Endothelial cell of umbilical vein (primary cell): ENCODE results near the gene SRSF9. TPM values are rescaled to one million over a fixed set of nuclear protein-coding genes. Genes with fewer than 3 reads are reported as not detected.
"Not testable (repeated sequence)": the region's sequence is repeated elsewhere in the genome, so short reads cannot be mapped to it uniquely, and the experiment has no call there.

ENCODE experiments used
- Bru-seq: library from RNA; stranded (reverse); fragments of 400-500 nt; gene quantifications from one replicate; lab custom pipeline; 2021; lab: Mats Ljungman, UMichigan
- BruChase-seq, 2 experiments: library from RNA; stranded (reverse); fragments of 400-500 nt; gene quantifications; one replicate each; lab custom pipeline; 2021; lab: Mats Ljungman, UMichigan
- BruUV-seq: library from RNA; stranded (reverse); fragments of 400-500 nt; replicated peaks from 2 replicates; lab custom pipeline; 2021; lab: Mats Ljungman, UMichigan
- CTCF ChIA-PET: fragments of 300-600, 350-600 bp; sonication (Branson Sonifier 250); formaldehyde crosslinking; loops from one replicate; lab custom pipeline; 2021; ENCODE audit warnings: antibody characterized with exemption, inconsistent platforms; lab: Charles Lee
- POLR2A ChIA-PET: fragments of 300-600, 350-600 bp; sonication (Branson Sonifier 250); formaldehyde crosslinking; loops from one replicate; lab custom pipeline; 2021; ENCODE audit warnings: antibody characterized with exemption, inconsistent platforms; lab: Charles Lee
- DNase-seq: peaks from one replicate; pipeline ENCODE4 v3.0.0-alpha.2; 2011; ENCODE audit warnings: low read depth, low spot score
- FAIRE-seq: peaks from 2 replicates; lab custom pipeline; 2011; peaks lifted over from hg19 to GRCh38; lab: Jason Lieb, UNC
- H2AFZ ChIP-seq: 2 replicates; pipeline ENCODE4 v1.6.0; 2012; ENCODE audit warnings: low read depth, low read length, control low read depth, inconsistent platforms
- H3K27ac ChIP-seq: 2 replicates; pipeline ENCODE4 v1.5.1; 2011; ENCODE audit warnings: low read depth, mild to moderate bottlenecking, control low read depth, low read length, moderate library complexity; ENCODE audit not compliant: insufficient read depth
- H3K27me3 ChIP-seq, 2 experiments: 2 replicates each; pipeline versions ENCODE4 v1.6.0 to v1.6.1; 2011; ENCODE audit warnings: low read length in 2 of 2, mixed read lengths in 1 of 2; ENCODE audit not compliant: control insufficient read depth in 2 of 2, insufficient read depth in 2 of 2
- H3K36me3 ChIP-seq, 2 experiments: 2 replicates in 1 of 2; 3 replicates in 1 of 2; pipeline ENCODE4 v1.5.1; 2011; ENCODE audit warnings: low read length in 2 of 2, mild to moderate bottlenecking in 1 of 2, moderate library complexity in 1 of 2; ENCODE audit not compliant: control insufficient read depth in 2 of 2, insufficient read depth in 2 of 2; ENCODE audit errors: extremely low read depth in 1 of 2
- H3K4me1 ChIP-seq: 3 replicates; pipeline ENCODE4 v1.5.1; 2011; ENCODE audit warnings: mild to moderate bottlenecking, low read length; ENCODE audit not compliant: control insufficient read depth, insufficient read depth; ENCODE audit errors: extremely low read depth
- H3K4me2 ChIP-seq: 2 replicates; pipeline ENCODE4 v1.6.1; 2011; ENCODE audit warnings: low read length, control low read depth, mixed read lengths; ENCODE audit not compliant: insufficient read depth
- H3K4me3 ChIP-seq, 3 experiments: fragments of 200-600 bp in 1 of 3; sonication (generic), shearing (Covaris generic) in 1 of 3; replicated peaks in 1 of 3; 2 replicates each; pipeline ENCODE4 v1.5.1; 2011 to 2016; ENCODE audit warnings: control low read depth in 3 of 3, low read length in 3 of 3, mild to moderate bottlenecking in 2 of 3, inconsistent platforms in 1 of 3, low read depth in 1 of 3, moderate library complexity in 1 of 3; ENCODE audit not compliant: insufficient read depth in 1 of 3
- H3K79me2 ChIP-seq: 2 replicates; pipeline ENCODE4 v1.6.0; 2012; ENCODE audit warnings: low read length, inconsistent platforms; ENCODE audit not compliant: control insufficient read depth, insufficient read depth
- H3K9ac ChIP-seq: replicated peaks from 2 replicates; pipeline ENCODE3; 2011; ENCODE audit warnings: low read length, control low read depth; ENCODE audit not compliant: insufficient read depth; ENCODE audit errors: extremely low read depth
- H3K9me1 ChIP-seq: replicated peaks from 3 replicates; pipeline ENCODE4 v1.6.0; 2011; ENCODE audit warnings: mild to moderate bottlenecking, low read length; ENCODE audit not compliant: control insufficient read depth, insufficient read depth; ENCODE audit errors: extremely low read depth
- H3K9me3 ChIP-seq: replicated peaks from 2 replicates; pipeline ENCODE4 v1.5.1; 2012; ENCODE audit warnings: low read length, inconsistent platforms; ENCODE audit not compliant: control insufficient read depth, insufficient read depth
- H4K20me1 ChIP-seq: replicated peaks from 2 replicates; pipeline ENCODE3; 2011; ENCODE audit warnings: mild to moderate bottlenecking, low read length; ENCODE audit not compliant: control insufficient read depth, insufficient read depth; ENCODE audit errors: extremely low read depth
- CTCF ChIP-seq, 2 donors: IDR thresholded peaks; 1 replicate in 1 of 2; 2 replicates in 1 of 2; pipeline ENCODE4 v1.5.1; 2011; ENCODE audit warnings: low read length in 2 of 2, mild to moderate bottlenecking in 2 of 2, moderate library complexity in 2 of 2, control low read depth in 1 of 2, inconsistent platforms in 1 of 2, low read depth in 1 of 2; ENCODE audit not compliant: insufficient read depth in 1 of 2; ENCODE audit errors: extremely low read depth in 1 of 2
- EZH2 ChIP-seq: IDR thresholded peaks from 2 replicates; pipeline ENCODE4 v1.6.1; 2012; ENCODE audit warnings: borderline replicate concordance, low read depth, mild to moderate bottlenecking, moderate library complexity, low read length, inconsistent platforms; ENCODE audit not compliant: severe bottlenecking
- FOS ChIP-seq: IDR thresholded peaks from 2 replicates; pipeline ENCODE4 v1.6.1; 2011; ENCODE audit warnings: mild to moderate bottlenecking, low read length, moderate library complexity, borderline replicate concordance; ENCODE audit not compliant: insufficient read depth
- GATA2 ChIP-seq: IDR thresholded peaks from 2 replicates; pipeline ENCODE4 v1.7.0; 2011; ENCODE audit warnings: low read depth, mild to moderate bottlenecking, moderate library complexity, mixed read lengths, low read length; ENCODE audit not compliant: insufficient read length, insufficient read depth
- JUN ChIP-seq: IDR thresholded peaks from 2 replicates; pipeline ENCODE4 v1.6.1; 2011; ENCODE audit warnings: borderline replicate concordance, low read depth; ENCODE audit not compliant: insufficient read length, insufficient read depth
- MAX ChIP-seq: IDR thresholded peaks from 2 replicates; pipeline ENCODE4 v1.6.1; 2011; ENCODE audit not compliant: insufficient read depth, insufficient read length
- MYC ChIP-seq: IDR thresholded peaks from one replicate; pipeline ENCODE4 v1.6.1; 2011; ENCODE audit warnings: mild to moderate bottlenecking, low read depth, low read length
- POLR2A ChIP-seq: IDR thresholded peaks from 2 replicates; pipeline ENCODE4 v1.6.1; 2012; ENCODE audit warnings: low read depth, mild to moderate bottlenecking, control low read depth, low read length
- POLR2AphosphoS5 ChIP-seq: IDR thresholded peaks from 2 replicates; pipeline ENCODE4 v1.6.1; 2012; ENCODE audit warnings: low read depth, mild to moderate bottlenecking, control low read depth, low read length, moderate library complexity; ENCODE audit not compliant: insufficient read depth
- dilution Hi-C: fragments of 300-500 bp; cut with MboI; formaldehyde crosslinking; loops from one replicate; pipeline ENCODE4 v1.15.0; 2019; ENCODE audit warnings: low sequenced_read_pairs; ENCODE audit not compliant: extremely low pct_ligation_motif_present
- intact Hi-C: fragments of 100-400 bp; cut with micrococcal nuclease; formaldehyde crosslinking; loops from one replicate; pipeline ENCODE4 v1.10.0; 2022
- long read RNA-seq: library from polyadenylated mRNA; stranded (forward); transcript quantifications from one replicate; pipeline ENCODE4 v2.0.0, GENCODE V29; 2021
- polyA minus RNA-seq, 3 experiments: library from RNA; depleted of rRNA, polyadenylated mRNA; stranded (reverse); fragments of >200 nt; gene quantifications; 1 replicate in 1 of 3; 2 replicates in 2 of 3; pipeline ENCODE4 v1.2.3, GENCODE V29; 2011
- polyA plus RNA-seq, 4 experiments: library from polyadenylated mRNA; depleted of rRNA in 3 of 4; stranded (reverse) in 3 of 4; unstranded in 1 of 4; fragments of >200 nt; gene quantifications; 2 replicates each; pipeline versions ENCODE4 v1.2.1 to v1.2.3, GENCODE V29; 2011 to 2012; ENCODE audit warnings: missing spikeins in 1 of 4
- total RNA-seq: library from RNA; stranded (reverse); gene quantifications from 2 replicates; pipeline ENCODE4 v1.2.3, GENCODE V29; 2021

The SRSF9 gene
- 226 and 238 TPM in 2 replicates for total RNA-seq
- 97.7 and 153 TPM in 2 replicates for polyA plus RNA-seq
- polyA plus RNA-seq (2011; cell fraction: cytosol; rRNA removed) = 147 and 180 TPM in 2 replicates
- 143 and 191 TPM in 2 replicates for polyA plus RNA-seq (2011; cell fraction: nucleus; rRNA removed)
- polyA plus RNA-seq (2012) = 207 and 216 TPM in 2 replicates
- 76.8 TPM in 2 replicates for polyA minus RNA-seq
- 104 TPM for polyA minus RNA-seq (2011; cell fraction: cytosol; rRNA and poly(A)+ RNA removed)
- polyA minus RNA-seq (2011; cell fraction: nucleus; rRNA and poly(A)+ RNA removed) = 54.5 and 62.4 TPM in 2 replicates
- percentile 95 among the genes with signal in this experiment for Bru-seq, nascent RNA
- percentile 96 among the genes with signal in this experiment for BruChase-seq, experiment 1, labeled RNA remaining after a 6-hour chase
- percentile 92 among the genes with signal in this experiment for BruChase-seq, experiment 2, labeled RNA remaining after a 2-hour chase
- long read RNA-seq, transcript SRSF9-203 (1 exons, 1,704 nt) = minor isoform, 6 of 775 reads
- long read RNA-seq, transcript SRSF9-204 (2 exons, 1,446 nt) = minor isoform, 6 of 775 reads
- long read RNA-seq, transcript SRSF9-201 (4 exons, 1,201 nt) = major isoform, 726 of 775 reads
- long read RNA-seq, partial matches to known transcripts = 7 of 775 reads
- long read RNA-seq, other reads (novel, unspliced or antisense) = 26 of 775 reads

- Histone ChIP-seq H3K4me3 (peak within 1 kb of the TSS; percentile 54 to 90 (median 78)), H2AFZ (peak within 1 kb of the TSS; percentile 68), H3K36me3 (peaks cover 7% of the 10 kb centered on the region in 2 experiments), H3K9me3 (no peaks in the 10 kb centered on the region), H3K27me3 (no peaks in the 10 kb centered on the region), H3K27ac (peak within 1 kb of the TSS; percentile 68), H3K9me1 (no peaks in the 10 kb centered on the region), H4K20me1 (peaks cover 2% of the 10 kb centered on the region), H3K4me2 (peak within 1 kb of the TSS; percentile 46), H3K9ac (peak within 1 kb of the TSS; percentile 76), H3K79me2 (peaks cover 49% of the 10 kb centered on the region), H3K4me1 (peaks cover 5% of the 10 kb centered on the region)
- DNase-seq (peak; percentile 96), FAIRE-seq (peak; percentile 93)
- ChIA-PET POLR2A (interaction anchor here (0.6 to 2.8 kb wide), 3 partner anchors 11 to 112 kb away, joined by 4 to 24 read pairs (median 5); partner anchors contain the start of genes DYNLL1 and POP5), CTCF (interaction anchor here (1.0 to 3.9 kb wide), 3 partner anchors 21 to 27 kb away, joined by 3 to 29 read pairs (median 5); partner anchors contain the start of gene DYNLL1)
- no TSS peak for BruUV-seq
- TF ChIP-seq MYC (no peak), POLR2A (peak; percentile 87), GATA2 (no peak), JUN (no peak), EZH2 (no peak), CTCF (IDR thresholded peaks at IDR 0.05; ENCODE audit: extremely low read depth in 1 of 2, insufficient read depth in 1 of 2, low read depth in 1 of 2, low read length in 2 of 2) (peak; percentile 96 to 99), FOS (no peak), POLR2AphosphoS5 (peak; percentile 81), MAX (peak; percentile 11)
- dilution Hi-C loops = no loop called here
- intact Hi-C loops = loop anchor here (1.0 to 2.0 kb wide), 2 partner anchors 26 to 59 kb away; partner anchors contain the start of gene COQ5
Observed at GRCh38 chr12:120469450-120470149, at the start of gene SRSF9. SRSF9 (minus strand) TSS chr12:120469748; CDS start chr12:120469609, 139 bp downstream.

- H3K4me2 ChIP-seq, H3K9ac ChIP-seq, DNase-seq, FAIRE-seq, intact Hi-C loops, POLR2A ChIA-PET, H3K4me3 ChIP-seq, H3K79me2 ChIP-seq, H3K27me3 ChIP-seq, H3K4me1 ChIP-seq, H3K9me3 ChIP-seq, H3K36me3 ChIP-seq, BruUV-seq, H3K9me1 ChIP-seq, H2AFZ ChIP-seq, H3K27ac ChIP-seq, dilution Hi-C loops, H4K20me1 ChIP-seq: not testable (repeated sequence)
- CTCF ChIA-PET = interaction anchor here (0.7 kb wide), 1 partner anchor 10 kb away, joined by 3 read pairs; no protein-coding TSS in a partner anchor
Observed at GRCh38 chr12:120519324-120519723, 49.8 kb upstream of the SRSF9 start.
